HG02870 (cell line): ENCODE results near the gene GARIN3.

Experiments
- ATAC-seq: cut with Tn5 transposase; IDR thresholded peaks from one replicate; pipeline ENCODE4 v1.9.1; 2021; ENCODE audit warnings: mild to moderate bottlenecking, moderate library complexity; ENCODE audit not compliant: unreplicated experiment

The GARIN3 gene

DNA sequence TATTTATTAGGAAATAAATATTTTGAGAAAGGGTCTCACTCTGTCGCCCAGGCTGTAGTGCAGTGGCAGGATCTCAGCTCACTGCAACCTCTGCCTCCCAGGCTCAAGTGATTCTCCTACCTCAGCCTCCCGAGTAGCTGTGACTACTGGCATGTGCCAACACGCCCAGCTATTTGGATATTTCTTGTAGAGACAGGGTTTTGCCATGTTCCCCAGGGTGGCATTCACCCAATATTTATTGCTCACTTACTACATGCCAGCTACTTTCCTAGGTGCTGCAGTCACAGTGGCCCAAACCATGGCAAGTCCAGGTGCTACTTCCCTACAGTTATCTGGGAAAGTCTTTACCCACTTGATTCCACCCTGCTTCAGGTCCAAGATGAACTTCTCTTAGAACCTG is 15.1 kb downstream of the GARIN3 start:
- ATAC-seq: no peak

DNA sequence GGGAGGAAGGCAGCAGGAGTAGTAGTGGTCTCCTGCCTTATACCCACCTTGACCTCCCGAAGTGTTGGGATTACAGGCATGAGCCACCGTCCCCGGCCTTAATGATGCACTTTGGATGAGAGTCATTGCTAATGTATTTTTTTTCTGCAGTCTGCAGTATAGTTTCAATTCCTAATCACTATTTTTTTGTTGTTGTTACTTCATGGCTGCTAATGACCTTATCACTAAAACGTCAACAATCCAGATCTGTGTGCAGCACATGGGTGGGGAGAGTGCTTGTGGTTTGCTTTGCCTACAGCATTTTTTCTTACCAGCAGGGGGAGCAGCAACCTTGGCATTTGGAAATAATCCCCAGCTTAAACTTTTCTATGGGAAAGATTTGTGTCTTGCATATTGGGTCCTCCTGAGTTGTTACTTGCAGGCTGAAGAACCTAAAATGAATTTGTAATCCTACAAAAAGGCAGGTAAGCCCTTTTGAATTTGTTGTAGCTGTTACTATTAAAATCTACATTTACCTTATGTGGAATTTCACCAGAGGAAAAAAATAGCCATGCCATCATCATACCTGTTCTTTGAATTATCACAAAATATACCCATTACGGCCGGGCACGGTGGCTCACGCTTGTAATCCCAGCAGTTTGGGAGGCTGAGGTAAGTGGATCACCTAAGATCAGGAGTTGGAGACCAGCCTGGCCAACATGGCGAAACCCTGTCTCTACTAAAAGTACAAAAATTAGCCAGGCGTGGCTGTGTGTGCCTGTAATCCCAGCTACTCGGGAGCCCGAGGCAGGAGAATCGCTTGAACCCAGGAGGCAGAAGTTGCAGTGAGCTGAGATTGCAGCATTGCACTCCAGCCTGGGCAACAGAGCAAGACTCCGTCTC is 17.1 kb downstream of the GARIN3 start:
- peak; percentile 76 for ATAC-seq

DNA sequence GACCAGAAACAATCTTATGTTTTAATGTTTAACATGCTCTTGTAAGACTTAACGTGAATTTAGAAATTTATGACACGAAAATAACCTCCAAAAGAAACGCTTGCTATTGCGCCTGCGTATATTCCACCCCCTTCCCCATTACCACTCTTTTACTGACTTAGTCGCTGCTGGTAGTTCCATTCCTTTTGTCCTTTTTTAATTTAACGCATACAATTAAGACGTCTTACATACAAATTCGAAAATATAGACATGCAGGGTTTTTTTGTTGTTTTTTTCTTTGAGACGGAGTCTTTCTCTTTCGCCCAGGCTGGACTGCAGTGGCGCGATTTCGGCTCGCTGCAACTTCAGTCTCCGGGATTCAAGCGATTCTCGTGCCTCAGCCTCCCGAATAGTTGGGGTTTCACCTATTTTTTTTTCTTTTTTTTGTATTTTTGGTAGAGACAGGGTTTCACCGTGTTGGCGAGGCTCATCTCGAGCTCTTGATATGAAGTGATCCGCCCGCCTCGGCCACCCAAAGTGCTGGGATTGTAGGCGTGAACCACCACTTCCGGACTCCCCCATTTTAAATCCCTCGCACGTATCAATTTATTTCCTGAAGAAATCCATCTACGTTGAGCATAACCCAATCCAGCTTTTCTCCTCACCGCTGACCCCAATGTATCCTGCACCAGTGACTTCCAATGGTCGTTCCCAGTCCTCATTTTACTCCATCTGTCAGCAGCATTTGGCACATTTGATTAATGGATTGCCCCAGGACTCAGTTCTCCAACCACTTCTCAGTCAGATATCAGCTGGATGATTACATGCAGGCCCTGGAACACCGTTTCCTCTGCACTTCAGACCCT is 22.7 kb downstream of the GARIN3 start:
- ATAC-seq: peak; percentile 32

DNA sequence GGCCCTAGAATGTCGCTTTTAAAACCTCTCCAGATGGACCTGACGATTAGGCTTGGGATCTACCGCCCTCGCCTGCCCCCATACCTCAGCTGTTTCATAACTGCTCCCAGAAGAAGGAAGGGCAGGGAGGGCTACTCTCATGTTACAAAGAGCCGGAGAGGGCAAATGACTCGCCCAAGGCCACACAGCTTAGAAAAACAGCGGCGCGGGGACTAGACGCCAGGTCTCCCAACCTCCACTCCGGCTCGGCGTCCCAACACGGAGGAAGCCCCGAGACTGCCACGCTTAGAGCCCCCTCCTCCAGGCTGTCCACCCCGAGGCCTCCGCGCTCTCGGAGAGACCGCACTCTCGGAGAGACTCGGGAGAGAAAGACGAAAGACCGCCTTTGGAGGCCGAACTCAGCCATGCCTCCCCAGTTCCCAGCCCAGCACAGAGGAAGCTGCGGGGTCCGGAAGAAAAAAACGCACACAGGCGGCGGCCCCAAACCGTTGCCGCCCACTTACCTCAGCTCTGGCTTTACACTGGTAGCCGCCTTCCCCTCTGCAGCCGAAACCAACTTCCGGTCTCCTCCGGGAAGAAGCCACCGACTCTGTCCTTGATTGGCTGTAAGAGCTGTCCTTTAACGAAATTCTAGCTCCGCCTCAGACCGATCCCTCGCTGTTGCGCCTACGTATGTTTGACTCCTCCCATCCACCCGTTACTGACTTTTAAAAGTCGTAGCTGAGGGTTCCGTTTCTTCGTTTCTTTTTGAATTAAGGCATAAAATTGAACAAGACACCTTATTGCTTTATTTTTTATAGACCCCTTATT is 23.5 kb downstream of the GARIN3 start, which contains the start of gene MED7:
Gene MED7, minus strand, starts transcription at position 549 of the 810 bp plus-strand sequence. CDS start 3,434 bp downstream, outside the sequence.
- ATAC-seq: peak; percentile 100

DNA sequence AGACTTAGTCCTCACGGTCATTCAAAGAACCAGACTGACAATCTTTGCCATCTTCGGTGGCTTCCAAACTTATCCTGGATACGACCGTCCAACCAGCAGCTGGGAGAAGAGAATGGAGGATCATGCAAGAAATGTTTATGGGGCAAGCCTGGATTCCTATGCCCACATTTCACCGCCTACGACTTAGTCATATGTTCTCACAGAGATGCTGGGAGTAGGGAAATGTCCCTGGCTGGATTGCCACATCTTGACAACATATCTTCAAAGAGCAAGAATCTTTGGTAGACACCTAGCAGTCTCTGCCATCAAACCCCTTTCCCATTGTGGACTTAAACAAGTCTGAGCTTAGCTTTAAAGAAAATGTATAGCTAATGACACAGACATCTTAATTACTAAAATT is 28.4 kb downstream of the GARIN3 start:
- no peak for ATAC-seq

DNA sequence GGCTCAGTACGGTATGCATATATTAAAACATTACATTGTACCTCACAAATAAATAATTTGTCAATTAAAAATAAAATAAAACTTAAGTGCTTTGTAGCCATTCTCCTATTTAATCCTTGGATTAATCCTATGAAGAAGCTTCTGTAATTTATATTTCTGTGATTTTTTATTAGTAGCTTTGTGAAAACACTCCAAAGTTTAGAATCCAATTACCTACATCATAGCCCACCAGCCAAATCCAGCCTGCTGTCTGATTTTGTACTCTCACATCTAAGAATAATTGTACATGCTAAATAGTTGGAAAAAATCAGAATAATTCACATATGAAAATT is 33.8 kb downstream of the GARIN3 start:
- no peak for ATAC-seq

DNA sequence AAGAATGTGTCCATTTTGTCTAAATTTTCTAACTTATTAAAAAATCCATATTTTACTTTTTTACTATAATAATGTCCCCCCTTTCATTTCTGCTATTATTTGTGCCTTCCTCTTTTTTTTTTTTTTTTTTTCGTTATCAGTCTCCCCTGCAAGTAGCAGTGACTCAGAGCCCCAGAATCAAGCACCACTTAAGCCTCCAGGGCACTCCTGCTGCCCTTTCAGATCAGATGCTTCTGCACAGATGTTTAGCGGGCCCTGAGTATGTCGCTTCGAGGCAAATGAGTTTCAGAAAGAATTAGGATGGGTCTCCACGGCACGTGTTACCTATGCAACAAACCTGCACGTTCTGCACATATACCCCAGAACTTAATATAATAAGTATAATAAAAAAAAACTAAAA is 35.1 kb downstream of the GARIN3 start:
- peak; percentile 60 for ATAC-seq

DNA sequence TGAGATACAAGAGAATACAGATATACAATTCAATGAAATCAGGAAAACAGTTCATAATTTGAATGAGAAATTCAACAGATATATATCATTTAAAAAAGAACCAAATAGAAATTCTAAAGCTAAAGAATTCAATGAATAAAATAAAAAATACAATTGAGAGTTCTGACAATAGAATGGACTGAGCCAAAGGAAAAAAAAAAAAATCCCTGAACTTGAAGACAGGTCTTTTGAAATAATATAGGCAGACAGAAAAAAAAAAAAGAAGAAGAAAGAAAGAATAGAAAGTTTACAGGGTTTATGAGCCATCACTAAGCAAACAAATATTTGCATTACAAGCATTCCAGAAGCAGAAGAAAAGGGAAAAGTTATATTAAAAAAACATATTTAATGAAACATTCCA is 44.4 kb downstream of the GARIN3 start:
- no peak for ATAC-seq

DNA sequence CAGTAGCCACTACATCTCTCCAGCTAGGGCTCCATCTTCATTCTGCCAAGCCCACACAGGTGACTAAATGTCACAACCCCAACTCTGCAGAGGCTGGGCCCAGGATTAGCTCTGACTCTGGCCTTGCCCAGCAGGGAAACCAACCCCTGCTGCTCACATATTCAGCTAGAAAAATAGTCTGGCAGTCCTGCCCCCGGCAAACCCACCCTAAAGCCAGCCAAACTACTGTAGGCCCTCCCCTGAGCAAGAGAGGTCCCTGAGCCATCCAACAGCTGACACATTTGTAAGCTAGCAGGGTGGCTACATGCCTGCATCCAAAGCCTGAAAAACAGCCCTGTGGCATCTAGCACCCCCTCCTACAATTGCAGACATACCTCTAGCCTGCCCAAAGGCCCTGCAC is 46.0 kb downstream of the GARIN3 start:
- no peak for ATAC-seq

DNA sequence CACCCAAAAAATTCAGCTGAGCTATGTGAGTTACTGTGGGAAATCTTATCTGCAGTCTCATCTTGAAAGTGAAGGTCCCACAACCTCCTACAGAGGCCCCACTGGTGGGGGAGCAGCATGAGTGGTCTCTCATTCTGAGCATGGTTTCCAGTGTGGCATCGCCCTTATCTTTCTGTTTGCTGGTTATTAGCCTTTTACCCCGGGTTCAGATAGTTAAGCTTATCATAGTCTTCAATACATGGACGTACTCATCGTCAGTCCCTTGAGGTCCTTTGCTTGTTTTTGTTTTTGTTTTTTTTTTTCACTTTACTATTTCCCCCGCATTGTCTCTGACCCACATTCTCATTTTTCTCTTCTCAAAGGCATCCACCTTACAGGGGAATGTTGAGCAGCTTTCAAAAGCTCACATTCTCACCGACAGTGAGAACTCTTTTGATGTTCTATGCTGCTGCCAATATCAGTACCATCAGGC is 49.5 kb downstream of the GARIN3 start:
- ATAC-seq: peak; percentile 80

DNA sequence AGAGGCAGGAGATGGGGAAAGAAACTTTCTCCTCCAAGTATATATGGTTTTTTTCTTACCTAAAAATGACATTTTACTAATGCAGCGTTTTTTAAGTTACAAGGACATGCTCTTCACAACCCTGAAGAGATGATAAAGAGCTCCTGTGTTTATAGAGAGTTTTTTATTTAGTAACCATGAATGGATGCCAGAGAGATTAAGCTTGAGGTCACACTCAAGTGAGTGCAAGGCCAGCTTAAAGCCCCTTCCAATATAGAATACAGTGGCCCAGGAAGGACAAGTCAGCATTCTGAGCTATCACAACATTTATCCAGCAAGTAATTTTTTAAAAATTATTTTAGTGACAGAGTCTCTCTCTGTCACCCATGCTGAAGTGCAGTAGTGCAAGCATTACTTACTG is 50.6 kb downstream of the GARIN3 start:
- no peak for ATAC-seq

DNA sequence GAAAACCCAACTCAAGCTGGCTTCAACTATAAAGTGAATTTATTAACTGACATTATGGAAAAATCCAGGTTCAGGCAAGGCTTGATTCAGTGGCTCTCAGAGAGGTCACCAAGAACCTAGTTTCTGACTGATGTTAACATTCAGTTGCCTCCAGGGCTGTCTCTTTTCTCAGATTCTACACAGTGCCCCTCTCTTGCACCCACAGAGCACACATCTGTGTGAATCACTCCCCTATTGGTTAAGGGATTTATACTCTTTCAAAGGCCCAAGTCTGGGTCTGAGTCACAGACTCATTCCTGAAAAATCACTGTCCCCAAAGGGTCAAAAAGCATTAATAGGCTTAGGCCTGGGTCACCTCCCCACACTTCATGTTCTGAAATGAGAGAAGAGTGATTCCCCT is 51.1 kb downstream of the GARIN3 start:
- no peak for ATAC-seq

DNA sequence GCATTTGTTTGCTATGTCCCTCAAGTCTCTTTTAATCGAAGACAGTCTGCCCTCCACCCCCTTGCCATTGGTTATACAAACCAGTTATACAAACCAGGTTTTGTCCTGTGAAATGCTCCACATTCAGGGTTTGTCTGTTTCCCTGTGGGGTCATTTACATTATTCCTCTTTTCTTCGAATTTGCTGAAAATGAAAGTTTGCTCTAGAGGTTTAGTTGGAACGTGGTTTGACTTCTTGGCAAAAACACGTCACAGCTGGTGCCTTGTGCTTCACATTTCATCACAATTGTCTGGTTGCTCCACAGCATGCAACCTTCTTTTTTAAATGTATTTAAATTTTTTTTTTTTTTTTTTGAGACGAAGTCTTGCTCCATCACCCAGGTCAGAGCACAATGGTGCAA is 53.1 kb downstream of the GARIN3 start:
- ATAC-seq: no peak
